BLaER1 (cell line): ENCODE data around the gene GRHL3.

Experiments
- H3K27ac ChIP-seq: shearing (Covaris generic); formaldehyde crosslinking; 2 replicates; pipeline ENCODE4 v1.8.1; 2022
- H3K27me3 ChIP-seq: shearing (Covaris generic); formaldehyde crosslinking; 2 replicates; pipeline ENCODE4 v1.8.1; 2022
- H3K36me3 ChIP-seq: shearing (Covaris generic); formaldehyde crosslinking; 2 replicates; pipeline ENCODE4 v1.8.1; 2022
- H3K4me1 ChIP-seq: shearing (Covaris generic); formaldehyde crosslinking; 2 replicates; pipeline ENCODE4 v1.8.1; 2022
- H3K4me2 ChIP-seq: shearing (Covaris generic); formaldehyde crosslinking; 2 replicates; pipeline ENCODE4 v1.8.1; 2022
- H3K4me3 ChIP-seq: shearing (Covaris generic); formaldehyde crosslinking; 2 replicates; pipeline ENCODE4 v1.8.1; 2022
- H3K9ac ChIP-seq: shearing (Covaris generic); formaldehyde crosslinking; 2 replicates; pipeline ENCODE4 v1.8.1; 2022
- H3K9me3 ChIP-seq: shearing (Covaris generic); formaldehyde crosslinking; 2 replicates; pipeline ENCODE4 v1.8.1; 2022
- H4K20me1 ChIP-seq: shearing (Covaris generic); formaldehyde crosslinking; 2 replicates; pipeline ENCODE4 v1.8.1; 2022
- Cebpa-rat ChIP-seq: shearing (Covaris generic); IDR thresholded peaks from 2 replicates; pipeline ENCODE4 v1.8.1; 2022

Gene GRHL3

DNA sequence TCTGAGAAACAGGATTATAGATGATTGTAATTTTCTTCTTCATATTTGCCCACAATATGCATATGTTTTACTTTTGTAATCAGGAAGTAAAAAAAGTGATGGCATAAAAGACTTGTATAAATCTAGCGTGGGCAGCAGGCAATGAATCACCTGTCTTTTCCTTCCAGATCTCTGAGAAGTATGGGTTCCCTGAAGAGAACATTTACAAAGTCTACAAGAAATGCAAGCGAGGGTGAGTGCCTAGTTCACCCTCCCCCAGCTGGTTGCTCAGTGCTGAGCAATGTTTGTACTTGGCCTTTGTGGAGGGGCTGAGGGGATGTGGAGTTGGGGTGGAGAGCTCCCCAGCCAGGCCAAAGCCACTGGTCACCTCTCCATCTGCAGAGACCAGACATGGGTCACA is 30.7 kb downstream of the GRHL3 start:
- no peak overlapping the region for H3K4me3 ChIP-seq
- no peak for TF ChIP-seq Cebpa-rat
- H3K4me1 ChIP-seq: peaks cover 35% of the 10 kb centered on the region
- no peaks in the 10 kb centered on the region for H3K36me3 ChIP-seq
- no peak overlapping the region for H3K4me2 ChIP-seq
- H3K27ac ChIP-seq: no peak overlapping the region
- H3K27me3 ChIP-seq: no peaks in the 10 kb centered on the region
- no peak overlapping the region for H3K9ac ChIP-seq
- H3K9me3 ChIP-seq: no peaks in the 10 kb centered on the region
- no peaks in the 10 kb centered on the region for H4K20me1 ChIP-seq

DNA sequence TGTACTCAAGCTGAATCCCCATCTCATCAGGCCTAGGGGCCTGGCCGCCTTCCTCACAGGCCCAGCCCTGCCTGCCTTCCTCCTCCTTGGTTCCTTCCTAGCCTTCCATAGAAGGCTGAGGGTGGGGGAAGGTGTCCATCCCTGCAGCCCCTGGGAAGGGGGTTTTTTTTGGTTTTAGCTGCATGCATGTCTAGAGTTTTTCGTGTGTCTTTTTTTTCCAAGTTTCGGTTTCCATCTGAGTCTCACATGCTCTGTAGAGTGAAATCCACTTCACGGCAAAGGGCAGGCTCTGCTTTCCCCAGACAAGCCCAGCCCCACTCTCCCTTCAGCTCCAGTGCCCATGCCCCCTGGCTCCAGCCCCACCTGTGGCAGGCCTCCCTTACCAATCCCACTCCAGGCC is 32.1 kb downstream of the GRHL3 start:
- no peak for TF ChIP-seq Cebpa-rat
- no peak overlapping the region; the same call in 1 of the 2 replicates for H3K4me2 ChIP-seq
- H3K9ac ChIP-seq: no peak overlapping the region

DNA sequence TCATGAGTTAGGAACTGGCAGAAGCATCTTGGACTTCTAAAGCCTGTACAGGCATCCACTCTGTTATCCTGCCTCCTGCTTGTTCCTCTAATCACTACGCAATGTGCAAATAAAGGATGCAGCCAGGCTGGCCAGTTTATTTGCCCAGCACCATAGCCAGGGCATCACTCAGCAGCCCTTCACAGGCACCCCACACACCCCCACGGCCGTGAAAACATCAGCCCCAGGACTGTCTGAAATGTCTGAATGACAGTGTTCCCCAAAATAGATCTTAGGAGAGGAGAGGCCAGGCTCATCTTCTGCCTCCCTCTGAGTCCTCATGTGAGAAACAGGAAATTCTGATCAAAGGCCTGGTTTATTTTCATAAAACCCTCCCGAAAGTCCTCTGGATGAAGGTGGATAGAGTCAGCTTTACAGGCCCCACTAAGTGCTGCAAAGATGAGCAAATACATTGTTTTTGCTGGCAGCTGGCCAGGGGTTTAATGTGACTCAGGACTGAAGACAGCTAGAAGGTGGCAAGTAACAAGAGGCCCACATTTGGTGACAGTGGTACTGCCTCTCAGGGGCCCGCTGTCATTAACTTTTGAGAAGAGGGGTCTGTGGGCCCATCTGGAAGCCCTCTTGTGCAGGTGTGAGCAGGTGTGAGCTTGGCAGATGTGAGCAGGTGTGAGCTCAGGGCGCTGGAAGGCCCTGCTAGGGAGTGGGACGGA is 32.9 kb downstream of the GRHL3 start:
- TF ChIP-seq Cebpa-rat: no peak
- Histone ChIP-seq H4K20me1 (no peaks in the 10 kb centered on the region), H3K4me1 (peaks cover 35% of the 10 kb centered on the region), H3K27me3 (no peaks in the 10 kb centered on the region), H3K4me2 (peak overlapping the region; percentile 66), H3K36me3 (no peaks in the 10 kb centered on the region), H3K9me3 (no peaks in the 10 kb centered on the region), H3K9ac (no peak overlapping the region; the same call in 1 of the 2 replicates), H3K27ac (no peak overlapping the region), H3K4me3 (no peak overlapping the region)

More for the DNA sequence above, 32.1 kb downstream of the GRHL3 start:
- Histone ChIP-seq H3K27ac (no peak overlapping the region), H3K36me3 (no peaks in the 10 kb centered on the region), H4K20me1 (no peaks in the 10 kb centered on the region), H3K9me3 (no peaks in the 10 kb centered on the region), H3K4me3 (no peak overlapping the region), H3K27me3 (no peaks in the 10 kb centered on the region), H3K4me1 (peaks cover 35% of the 10 kb centered on the region)

DNA sequence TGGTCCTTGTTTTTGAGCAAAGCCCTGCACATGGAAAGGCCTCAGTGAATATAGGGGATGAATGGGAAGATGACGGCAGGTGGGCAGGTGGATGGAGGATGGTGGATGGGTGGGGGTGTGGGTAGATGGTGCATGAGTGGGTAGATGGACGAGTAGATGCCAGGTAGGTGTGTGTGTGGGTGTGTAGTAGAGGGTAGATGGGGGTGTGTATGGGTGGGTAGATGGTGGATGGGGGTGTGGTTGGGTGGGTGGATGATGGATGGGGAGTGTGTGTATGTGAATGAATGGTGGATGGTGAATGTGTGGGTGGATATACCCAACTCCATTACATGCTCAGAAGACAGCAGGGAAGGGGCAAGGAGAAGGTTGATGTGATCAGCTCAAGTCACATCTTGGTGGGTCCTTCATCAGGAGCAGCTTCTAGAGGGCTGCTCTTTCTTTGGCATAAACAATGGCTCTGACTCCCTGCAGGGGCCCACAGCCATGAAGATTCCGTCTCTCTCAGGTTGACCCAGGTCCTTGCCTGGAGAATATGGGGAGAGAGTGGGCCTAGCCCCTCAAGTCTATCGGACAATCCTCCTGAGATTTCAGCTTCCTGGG is 34.2 kb downstream of the GRHL3 start:
- H3K4me3 ChIP-seq: no peak overlapping the region
- peaks cover 23% of the 10 kb centered on the region for H3K4me1 ChIP-seq
- H3K4me2 ChIP-seq: no peak overlapping the region
- no peak for TF ChIP-seq Cebpa-rat
- H3K9me3 ChIP-seq: no peaks in the 10 kb centered on the region
- no peaks in the 10 kb centered on the region for H3K36me3 ChIP-seq
- H4K20me1 ChIP-seq: no peaks in the 10 kb centered on the region
- H3K27ac ChIP-seq: no peak overlapping the region
- H3K9ac ChIP-seq: no peak overlapping the region
- H3K27me3 ChIP-seq: no peaks in the 10 kb centered on the region

DNA sequence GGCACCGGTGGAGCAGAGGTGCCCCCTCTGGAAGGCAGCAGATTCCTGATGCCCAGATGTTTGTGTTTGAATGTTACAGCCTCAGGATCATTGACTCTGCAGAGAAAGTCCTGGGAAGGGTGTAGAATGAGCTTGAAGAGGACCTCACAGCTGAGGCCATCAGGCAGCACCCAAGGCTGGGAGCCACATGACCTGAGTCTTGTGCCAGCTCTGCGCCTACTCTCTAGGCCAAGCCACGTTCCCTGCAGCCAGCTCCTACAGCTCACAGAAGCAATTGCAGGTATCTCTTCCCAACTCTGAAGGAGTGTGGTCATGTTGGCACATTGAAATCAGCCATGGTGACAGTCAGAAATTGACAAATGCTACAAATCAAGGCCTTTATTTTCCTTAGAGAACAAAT is 36.3 kb downstream of the GRHL3 start:
- H3K36me3 ChIP-seq: no peaks in the 10 kb centered on the region
- no peaks in the 10 kb centered on the region for H3K27me3 ChIP-seq

DNA sequence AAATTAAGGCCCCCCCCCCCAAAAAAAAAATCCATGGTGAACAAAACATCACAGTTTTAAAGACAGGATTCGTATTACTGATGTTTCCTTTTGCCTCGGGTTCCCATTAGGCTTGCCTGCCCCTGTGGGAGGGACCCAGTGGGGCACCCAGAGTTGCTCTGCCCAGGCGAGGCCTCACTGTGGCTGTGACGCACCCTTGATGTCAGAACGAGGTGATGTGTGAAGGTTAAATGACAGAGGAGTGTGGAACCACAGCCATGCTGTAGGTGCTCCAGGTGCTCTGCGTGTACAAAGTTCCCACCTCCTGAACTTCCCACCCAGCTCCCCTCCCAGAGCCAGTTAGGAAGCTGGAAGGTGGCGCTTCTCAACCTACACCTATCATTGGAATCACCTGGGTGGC is 37.9 kb downstream of the GRHL3 start:
- no peaks in the 10 kb centered on the region for H4K20me1 ChIP-seq
- H3K4me2 ChIP-seq: no peak overlapping the region
- H3K9ac ChIP-seq: no peak overlapping the region
- H3K36me3 ChIP-seq: no peaks in the 10 kb centered on the region
- no peak for TF ChIP-seq Cebpa-rat
- no peak overlapping the region for H3K4me3 ChIP-seq
- H3K27ac ChIP-seq: no peak overlapping the region
- H3K4me1 ChIP-seq: peaks cover 8% of the 10 kb centered on the region
- H3K27me3 ChIP-seq: no peaks in the 10 kb centered on the region
- H3K9me3 ChIP-seq: no peaks in the 10 kb centered on the region

More for the DNA sequence above, 36.3 kb downstream of the GRHL3 start:
- Histone ChIP-seq H3K27ac (no peak overlapping the region), H4K20me1 (no peaks in the 10 kb centered on the region), H3K9ac (no peak overlapping the region), H3K4me3 (no peak overlapping the region), H3K9me3 (no peaks in the 10 kb centered on the region), H3K4me1 (peaks cover 21% of the 10 kb centered on the region), H3K4me2 (no peak overlapping the region)
- TF ChIP-seq Cebpa-rat: no peak

DNA sequence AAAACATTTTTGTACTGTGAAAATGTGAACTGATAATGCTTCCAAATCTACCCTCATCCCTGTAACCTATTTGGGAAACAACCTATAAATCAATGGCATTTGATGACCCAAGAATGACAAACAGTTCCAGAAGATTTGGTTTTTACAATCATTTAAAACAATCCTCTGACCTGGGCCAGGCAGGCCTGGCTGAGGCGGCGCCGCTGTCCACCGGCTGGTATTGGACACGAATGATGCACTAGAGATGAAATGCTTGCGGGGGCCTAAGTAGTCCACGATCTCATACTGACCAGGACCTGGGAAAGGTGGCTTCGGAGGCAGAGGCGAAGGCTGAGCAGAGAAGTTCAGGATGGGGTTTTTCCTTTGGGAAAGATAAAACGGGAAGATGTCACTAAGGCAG is 41.5 kb downstream of the GRHL3 start:
- no peak overlapping the region for H3K4me3 ChIP-seq
- H3K36me3 ChIP-seq: no peaks in the 10 kb centered on the region
- no peaks in the 10 kb centered on the region for H3K4me1 ChIP-seq
- no peak overlapping the region for H3K27ac ChIP-seq
- TF ChIP-seq Cebpa-rat: no peak
- H3K9ac ChIP-seq: no peak overlapping the region
- H3K4me2 ChIP-seq: no peak overlapping the region
- H3K9me3 ChIP-seq: no peaks in the 10 kb centered on the region
- no peaks in the 10 kb centered on the region for H3K27me3 ChIP-seq
- H4K20me1 ChIP-seq: no peaks in the 10 kb centered on the region

DNA sequence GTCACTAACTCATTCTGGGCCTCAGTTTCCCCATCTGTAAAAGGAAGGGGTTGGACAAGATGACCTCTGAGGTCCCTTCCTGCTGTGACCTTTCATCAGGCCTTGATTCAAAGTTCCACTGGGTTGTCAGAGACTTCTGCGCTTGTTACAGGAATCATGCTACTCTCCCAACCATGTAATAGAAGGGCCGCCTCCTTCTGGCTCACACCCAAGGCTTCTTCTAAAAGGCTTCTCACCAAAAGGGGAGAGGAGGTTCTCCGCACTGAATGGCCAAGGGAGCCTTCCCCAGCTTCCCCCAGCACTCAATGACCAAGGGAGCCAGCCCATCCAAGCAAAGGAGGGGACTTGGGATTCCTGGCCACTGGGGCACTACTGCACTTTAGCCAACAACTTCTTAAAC is 42.7 kb downstream of the GRHL3 start:
- Histone ChIP-seq H3K27ac (no peak overlapping the region), H4K20me1 (no peaks in the 10 kb centered on the region), H3K4me1 (no peaks in the 10 kb centered on the region), H3K9ac (no peak overlapping the region), H3K9me3 (no peaks in the 10 kb centered on the region), H3K4me3 (no peak overlapping the region), H3K36me3 (no peaks in the 10 kb centered on the region), H3K27me3 (no peaks in the 10 kb centered on the region), H3K4me2 (no peak overlapping the region)
- no peak for TF ChIP-seq Cebpa-rat

DNA sequence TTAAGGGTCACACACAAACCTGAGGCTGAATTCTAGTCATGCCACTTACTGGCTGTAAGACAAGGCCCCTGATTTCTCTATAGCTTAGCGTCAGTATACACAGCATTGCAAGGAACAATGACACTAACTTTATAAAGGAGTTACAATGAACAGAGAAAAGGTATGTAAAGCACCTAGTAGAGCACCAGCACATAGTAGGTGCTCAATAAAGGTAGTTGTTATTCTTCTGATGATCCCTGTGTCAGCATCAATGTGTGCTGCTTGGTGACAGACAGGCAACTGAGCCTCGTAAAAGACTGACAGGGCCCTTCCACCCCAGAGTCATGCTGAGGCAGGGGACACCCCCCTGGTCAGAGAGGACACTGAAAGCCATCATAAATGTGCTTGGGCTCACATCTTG is 43.2 kb downstream of the GRHL3 start:
- H3K4me1 ChIP-seq: no peaks in the 10 kb centered on the region
- H3K27me3 ChIP-seq: no peaks in the 10 kb centered on the region
- H3K9me3 ChIP-seq: no peaks in the 10 kb centered on the region
- H3K4me3 ChIP-seq: no peak overlapping the region
- no peaks in the 10 kb centered on the region for H4K20me1 ChIP-seq
- H3K9ac ChIP-seq: no peak overlapping the region
- TF ChIP-seq Cebpa-rat: no peak
- no peak overlapping the region for H3K4me2 ChIP-seq
- H3K36me3 ChIP-seq: no peaks in the 10 kb centered on the region
- H3K27ac ChIP-seq: no peak overlapping the region

DNA sequence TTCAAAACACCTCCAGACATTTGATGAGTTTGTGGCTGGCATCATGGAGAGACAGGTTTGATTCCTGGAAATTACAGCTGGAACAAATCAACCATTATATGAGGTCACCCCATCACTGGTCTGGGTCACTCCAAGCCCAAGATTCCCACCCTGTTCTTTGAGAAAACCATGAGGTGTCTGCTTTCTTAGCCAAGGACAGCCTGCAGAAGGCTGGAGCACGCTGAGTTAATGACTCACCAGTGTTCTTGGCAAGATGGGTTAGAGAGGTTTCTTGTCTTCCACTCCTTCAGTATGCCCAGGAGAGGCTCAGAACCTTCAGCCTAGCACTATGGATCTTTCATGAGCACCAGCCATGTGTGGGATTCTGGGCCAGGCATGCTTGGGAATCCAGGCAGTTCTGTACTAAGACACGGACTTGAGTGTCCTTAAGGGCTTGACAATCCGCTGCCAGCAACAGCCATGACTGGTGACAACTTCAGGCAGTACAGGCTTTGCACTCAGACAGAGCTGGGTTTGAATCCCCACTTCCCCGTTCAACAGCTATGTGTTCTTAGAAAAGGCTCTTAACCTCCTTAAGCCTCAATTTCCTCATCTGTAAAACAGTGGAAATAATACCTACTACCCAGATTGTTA is 43.9 kb downstream of the GRHL3 start:
- Histone ChIP-seq H4K20me1 (no peaks in the 10 kb centered on the region), H3K4me3 (no peak overlapping the region), H3K36me3 (no peaks in the 10 kb centered on the region), H3K4me1 (no peaks in the 10 kb centered on the region), H3K27ac (no peak overlapping the region), H3K27me3 (no peaks in the 10 kb centered on the region), H3K4me2 (no peak overlapping the region), H3K9ac (no peak overlapping the region), H3K9me3 (no peaks in the 10 kb centered on the region)
- TF ChIP-seq Cebpa-rat: no peak
